Fibroblast of the conjunctiva (primary cell): Measurements from ENCODE around the gene PIGU.

Source experiments
- DNase-seq: peaks from one replicate; pipeline ENCODE4 v3.0.0-alpha.2; 2010; ENCODE audit warnings: low read depth

The PIGU gene

GRCh38 chr20:34512266-34512954, 164.5 kb downstream of the PIGU start:
- DNase-seq: no peak

GRCh38 chr20:34511891-34512265, 165.0 kb downstream of the PIGU start:
- DNase-seq: no peak

- DNase-seq: no peak
These were observed 166.3 kb downstream of the PIGU start for GRCh38 chr20:34510575-34510974.
